ENCODE results near the gene DENND5A. TPM values are rescaled to one million over a fixed set of nuclear protein-coding genes. Genes with fewer than 3 reads are reported as not detected.

DENND5A gene
- total RNA-seq, 3 donors from 2014 or later: 8.3 to 75.7 (median 17.3) TPM

GRCh38 chr11:9269492-9270013, 4.4 kb upstream of the DENND5A start:
- H3K4me3 ChIP-seq: no peak overlapping the region
- TF ChIP-seq CTCF (IDR thresholded peaks at IDR 0.05): no peak
- DNase-seq (peak in 2 of 3 donors; percentile 48 to 51), ATAC-seq (peak; percentile 72)
- H3K9me3 ChIP-seq: no peaks in the 10 kb centered on the region
- H3K36me3 ChIP-seq (ENCODE audit: low read depth): no peaks in the 10 kb centered on the region
- H3K4me1 ChIP-seq (ENCODE audit: low read depth): peaks cover 4% of the 10 kb centered on the region
- intact Hi-C loops (cut with DNase I, micrococcal nuclease): no loop called here

GRCh38 chr11:9267680-9268079, 2.5 kb upstream of the DENND5A start:
- no peak for TF ChIP-seq CTCF (IDR thresholded peaks at IDR 0.05)
- intact Hi-C loops (cut with DNase I, micrococcal nuclease): no loop called here

DNA sequence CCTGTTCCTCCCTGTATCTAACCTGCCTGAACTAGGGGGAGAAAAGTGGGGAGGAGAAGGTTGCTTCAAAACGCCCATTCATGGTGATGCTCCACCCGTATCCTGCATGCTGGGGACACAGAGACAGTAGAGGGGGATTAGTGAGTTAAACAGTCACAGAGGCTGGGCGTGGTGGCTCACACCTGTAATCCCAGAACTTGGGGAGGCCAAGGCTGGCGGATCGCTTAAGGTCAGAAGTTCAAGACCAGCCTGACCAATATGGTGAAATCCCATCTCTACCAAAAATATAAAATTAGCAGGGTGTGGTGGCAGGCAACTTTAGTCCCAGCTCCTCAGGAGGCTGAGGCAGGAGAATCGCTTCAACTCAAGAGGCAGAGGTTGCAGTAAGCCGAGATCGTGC, 1.8 kb upstream of the DENND5A start:
- no peak for TF ChIP-seq CTCF (IDR thresholded peaks at IDR 0.05)
- intact Hi-C loops (cut with DNase I, micrococcal nuclease): no loop called here

More at GRCh38 chr11:9267680-9268079, 2.5 kb upstream of the DENND5A start:
- Histone ChIP-seq H3K9me3 (no peaks in the 10 kb centered on the region), H3K4me3 (no peak overlapping the region), H3K4me1 (ENCODE audit: low read depth) (peaks cover 12% of the 10 kb centered on the region), H3K36me3 (ENCODE audit: low read depth) (no peaks in the 10 kb centered on the region)
- ATAC-seq (no peak), DNase-seq (no peak)

DNA sequence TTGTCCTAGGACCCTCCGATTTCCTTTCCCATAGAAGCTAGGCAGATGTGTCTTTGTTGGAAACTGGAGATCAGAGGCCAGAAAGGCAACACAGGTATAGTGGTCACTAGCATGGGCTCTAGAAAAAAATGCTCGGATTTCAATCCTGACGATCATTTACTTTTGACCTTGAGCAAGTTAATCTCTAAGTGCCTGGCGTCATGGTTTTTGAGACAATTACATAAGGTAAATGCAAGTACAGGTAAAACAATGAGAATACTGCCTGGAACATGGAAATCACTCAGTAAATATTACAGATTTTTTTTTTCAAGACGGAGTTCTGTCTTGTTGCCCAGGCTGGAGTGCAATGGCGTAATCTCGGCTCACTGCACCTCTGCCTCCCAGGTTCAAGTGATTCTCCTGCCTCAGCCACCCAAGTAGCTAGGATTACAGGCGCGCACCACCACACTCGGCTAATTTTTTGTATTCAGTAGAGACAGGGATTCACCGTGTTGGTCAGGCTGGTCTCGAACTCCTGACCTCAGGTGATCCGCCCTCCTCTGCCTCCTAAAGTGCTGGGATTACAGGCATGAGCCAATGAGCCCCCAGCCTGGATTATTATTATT, 1.1 kb upstream of the DENND5A start:
- intact Hi-C loops (cut with DNase I, micrococcal nuclease): no loop called here
- H3K36me3 ChIP-seq (ENCODE audit: low read depth): no peaks in the 10 kb centered on the region
- TF ChIP-seq CTCF (IDR thresholded peaks at IDR 0.05): no peak
- DNase-seq (no peak), ATAC-seq (no peak)
- H3K9me3 ChIP-seq: no peaks in the 10 kb centered on the region
- no peak overlapping the region for H3K4me3 ChIP-seq
- H3K4me1 ChIP-seq (ENCODE audit: low read depth): peaks cover 12% of the 10 kb centered on the region

More for the DNA sequence above, 1.8 kb upstream of the DENND5A start:
- H3K4me1 ChIP-seq (ENCODE audit: low read depth): peaks cover 12% of the 10 kb centered on the region
- no peaks in the 10 kb centered on the region for H3K36me3 ChIP-seq (ENCODE audit: low read depth)
- ATAC-seq (no peak), DNase-seq (no peak)
- no peaks in the 10 kb centered on the region for H3K9me3 ChIP-seq
- H3K4me3 ChIP-seq: no peak overlapping the region

DNA sequence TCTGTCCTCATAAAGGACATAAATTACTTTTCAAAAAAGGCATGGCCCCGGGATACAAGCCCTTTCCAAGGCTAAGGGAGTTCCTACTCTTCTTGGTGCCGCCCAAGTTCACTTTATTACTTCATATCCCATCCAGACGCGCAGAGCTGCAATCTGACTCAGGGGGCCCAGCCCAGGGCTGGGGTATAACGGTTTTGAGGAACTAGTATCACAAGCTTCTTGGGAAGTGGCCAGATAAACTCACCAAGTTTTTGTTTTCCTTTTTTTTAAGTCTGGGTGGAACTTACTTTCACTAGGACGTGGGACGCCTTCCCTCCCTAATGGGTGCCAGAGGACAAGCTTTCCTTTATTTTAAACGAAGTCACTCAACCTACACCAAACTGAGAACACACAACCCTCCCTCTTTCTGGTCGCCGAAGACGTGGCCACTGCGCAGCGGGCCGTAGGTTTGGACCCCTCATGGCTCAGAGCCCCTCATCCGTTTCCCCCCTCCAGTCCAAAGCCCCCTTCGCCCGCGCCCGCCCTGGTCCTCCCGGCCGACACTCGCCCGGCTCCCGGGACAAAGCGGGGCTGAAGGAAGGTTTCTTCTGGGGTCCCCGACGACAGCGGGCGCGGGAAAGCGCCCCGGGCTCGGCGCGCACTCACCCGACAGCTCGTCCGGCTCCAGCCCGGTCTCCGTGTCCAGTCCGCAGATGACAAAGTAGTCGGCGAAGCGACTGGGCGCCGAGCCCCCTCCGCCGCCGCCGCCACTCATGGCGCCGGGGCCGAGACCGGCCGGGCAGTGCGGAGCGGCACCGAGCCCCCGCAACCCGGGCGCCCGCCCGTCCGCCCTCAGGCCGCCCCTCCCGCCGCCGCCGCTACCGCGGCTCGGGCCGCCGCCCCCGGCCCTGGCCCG, 587 bp downstream of the DENND5A start:
- DNase-seq (peak; percentile 49 to 67 (median 55)), ATAC-seq (peak; percentile 66)
- Histone ChIP-seq H3K4me3 (peak overlapping the region; percentile 41), H3K4me1 (ENCODE audit: low read depth) (peaks cover 12% of the 10 kb centered on the region), H3K36me3 (ENCODE audit: low read depth) (no peaks in the 10 kb centered on the region), H3K9me3 (no peaks in the 10 kb centered on the region)
- TF ChIP-seq CTCF (IDR thresholded peaks at IDR 0.05): no peak
- intact Hi-C loops (cut with DNase I, micrococcal nuclease): no loop called here
